Erythroblast (primary cell): ENCODE results near the gene SELENOI.

Source experiments
- GATA1 ChIP-seq: IDR thresholded peaks from 2 replicates; pipeline ENCODE4 v1.6.1; 2011; ENCODE audit warnings: low read depth, mild to moderate bottlenecking, control low read depth, low read length, moderate library complexity
- POLR2A ChIP-seq: IDR thresholded peaks from 2 replicates; pipeline ENCODE4 v1.6.1; 2011; ENCODE audit warnings: mild to moderate bottlenecking, low read length

GRCh38 chr2:26424221-26424620, 78.3 kb downstream of the SELENOI start:
- TF ChIP-seq POLR2A (no peak), GATA1 (no peak)
